ENCODE measurements around the gene RPS19.
A peak's percentile ranks its signal among the peaks of the same experiment; 100 is the strongest.

Gene RPS19

DNA sequence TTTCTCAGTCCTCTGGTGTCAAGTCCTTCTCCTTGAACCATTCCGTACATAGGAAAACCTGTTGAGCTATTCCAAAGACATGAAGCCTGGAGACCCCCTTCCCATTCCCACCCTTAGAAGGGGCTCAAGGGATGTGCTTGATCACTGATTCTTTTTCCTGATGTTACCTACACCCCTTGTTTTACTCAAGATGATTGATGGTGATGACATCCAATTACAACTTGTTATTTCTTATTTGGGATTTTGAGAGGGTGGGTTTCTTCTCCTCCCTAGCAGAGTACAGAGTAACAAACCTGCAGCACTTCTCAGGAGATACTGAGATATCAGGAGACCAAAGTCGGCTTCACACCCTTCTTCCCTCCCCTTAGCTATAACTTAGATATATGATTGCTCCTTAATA, 6.7 kb upstream of the RPS19 start:
- DNase-seq (ENCODE audit: low read depth): no peak
- no peak overlapping the region for H3K4me3 ChIP-seq (ENCODE audit: control insufficient read depth, low read depth, low read length)
- TF ChIP-seq, protein P1, sequence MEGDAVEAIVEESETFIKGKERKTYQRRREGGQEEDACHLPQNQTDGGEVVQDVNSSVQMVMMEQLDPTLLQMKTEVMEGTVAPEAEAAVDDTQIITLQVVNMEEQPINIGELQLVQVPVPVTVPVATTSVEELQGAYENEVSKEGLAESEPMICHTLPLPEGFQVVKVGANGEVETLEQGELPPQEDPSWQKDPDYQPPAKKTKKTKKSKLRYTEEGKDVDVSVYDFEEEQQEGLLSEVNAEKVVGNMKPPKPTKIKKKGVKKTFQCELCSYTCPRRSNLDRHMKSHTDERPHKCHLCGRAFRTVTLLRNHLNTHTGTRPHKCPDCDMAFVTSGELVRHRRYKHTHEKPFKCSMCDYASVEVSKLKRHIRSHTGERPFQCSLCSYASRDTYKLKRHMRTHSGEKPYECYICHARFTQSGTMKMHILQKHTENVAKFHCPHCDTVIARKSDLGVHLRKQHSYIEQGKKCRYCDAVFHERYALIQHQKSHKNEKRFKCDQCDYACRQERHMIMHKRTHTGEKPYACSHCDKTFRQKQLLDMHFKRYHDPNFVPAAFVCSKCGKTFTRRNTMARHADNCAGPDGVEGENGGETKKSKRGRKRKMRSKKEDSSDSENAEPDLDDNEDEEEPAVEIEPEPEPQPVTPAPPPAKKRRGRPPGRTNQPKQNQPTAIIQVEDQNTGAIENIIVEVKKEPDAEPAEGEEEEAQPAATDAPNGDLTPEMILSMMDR (conservative IDR thresholded peaks at IDR 0.05; ENCODE audit: control insufficient read depth, insufficient read depth, low read depth, low read length): no peak

DNA sequence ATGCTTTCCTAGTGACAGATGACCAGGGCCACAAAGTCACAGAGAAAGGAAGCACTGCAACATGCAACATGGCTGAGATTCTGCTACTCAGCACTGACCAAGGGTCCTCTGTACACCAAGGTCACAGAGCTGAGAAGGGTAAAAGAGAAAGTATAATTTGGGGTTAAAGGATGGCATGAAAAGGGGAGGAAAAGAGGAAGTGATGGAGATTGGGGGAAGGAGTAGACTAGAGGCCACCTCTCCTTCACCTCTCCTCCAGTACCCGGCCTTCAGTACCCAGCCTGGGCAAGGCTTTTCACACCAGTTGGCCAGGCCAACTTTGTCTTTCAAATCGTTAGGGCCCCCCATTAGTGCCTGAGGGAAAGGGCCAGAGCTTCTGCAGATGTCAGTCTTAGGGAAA, 6.3 kb upstream of the RPS19 start:
- no peak overlapping the region for H3K4me3 ChIP-seq (ENCODE audit: control insufficient read depth, low read depth, low read length)
- TF ChIP-seq, protein P1 (conservative IDR thresholded peaks at IDR 0.05; ENCODE audit: control insufficient read depth, insufficient read depth, low read depth, low read length): no peak
- DNase-seq (ENCODE audit: low read depth): no peak

DNA sequence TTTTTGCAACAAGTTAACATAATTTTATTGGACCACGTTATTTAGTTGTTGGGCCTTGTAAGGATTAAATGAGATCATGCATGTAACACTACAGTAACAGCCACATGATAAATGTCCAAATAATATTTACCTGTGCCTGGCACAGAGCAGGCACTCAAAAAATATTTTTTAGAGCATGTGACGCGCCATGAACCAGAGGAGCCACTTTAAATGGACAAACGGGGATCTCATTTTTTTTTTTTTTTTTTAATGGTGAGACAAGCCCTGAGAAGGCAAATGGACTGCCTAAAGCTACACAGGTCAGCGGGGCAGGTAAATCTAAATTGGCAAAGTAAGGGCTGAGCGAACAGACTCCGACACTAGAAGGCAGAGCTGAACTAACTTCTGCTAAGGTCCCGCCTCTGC, 840 bp upstream of the RPS19 start:
- peak overlapping the region; percentile 84 for H3K4me3 ChIP-seq (ENCODE audit: control insufficient read depth, low read depth, low read length)
- TF ChIP-seq, protein P1 (conservative IDR thresholded peaks at IDR 0.05; ENCODE audit: control insufficient read depth, insufficient read depth, low read depth, low read length): no peak
- DNase-seq (ENCODE audit: low read depth): no peak

DNA sequence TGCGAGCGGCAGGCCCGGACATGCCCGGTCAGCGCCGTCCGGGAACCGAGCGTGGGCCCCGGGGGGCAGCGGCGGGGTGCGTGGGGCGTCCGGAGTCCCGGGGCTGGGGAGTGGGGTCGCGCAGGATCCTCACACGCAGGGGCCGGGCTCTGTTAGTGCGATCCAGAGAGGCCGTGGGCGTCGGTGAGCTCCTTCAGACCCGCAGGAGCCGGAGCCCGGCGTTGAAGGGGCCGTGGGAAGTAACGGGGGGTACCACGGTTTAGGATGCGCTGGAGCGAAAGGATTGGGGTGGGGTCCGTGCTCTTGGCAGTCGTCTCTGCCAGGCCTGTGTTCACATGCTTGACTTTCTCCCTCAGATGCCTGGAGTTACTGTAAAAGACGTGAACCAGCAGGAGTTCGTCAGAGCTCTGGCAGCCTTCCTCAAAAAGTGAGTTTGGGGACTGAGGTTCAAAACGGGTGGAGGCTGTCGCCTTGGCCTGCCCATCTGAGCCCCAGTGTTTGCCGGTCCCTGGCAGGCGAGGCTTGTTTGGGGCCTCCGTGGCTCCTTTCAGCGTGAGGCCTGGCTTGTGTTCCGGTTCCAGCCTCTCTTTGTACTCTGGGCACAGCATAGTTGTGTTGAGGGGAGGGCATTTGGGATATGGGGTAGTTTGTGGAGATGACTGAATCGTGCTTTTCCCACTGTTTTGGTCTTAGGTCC, 512 bp downstream of the RPS19 start:
- H3K4me3 ChIP-seq (ENCODE audit: control insufficient read depth, low read depth, low read length): peak overlapping the region; percentile 84
- TF ChIP-seq, protein P1 (conservative IDR thresholded peaks at IDR 0.05; ENCODE audit: control insufficient read depth, insufficient read depth, low read depth, low read length): no peak
- peak; percentile 25 for DNase-seq (ENCODE audit: low read depth)

DNA sequence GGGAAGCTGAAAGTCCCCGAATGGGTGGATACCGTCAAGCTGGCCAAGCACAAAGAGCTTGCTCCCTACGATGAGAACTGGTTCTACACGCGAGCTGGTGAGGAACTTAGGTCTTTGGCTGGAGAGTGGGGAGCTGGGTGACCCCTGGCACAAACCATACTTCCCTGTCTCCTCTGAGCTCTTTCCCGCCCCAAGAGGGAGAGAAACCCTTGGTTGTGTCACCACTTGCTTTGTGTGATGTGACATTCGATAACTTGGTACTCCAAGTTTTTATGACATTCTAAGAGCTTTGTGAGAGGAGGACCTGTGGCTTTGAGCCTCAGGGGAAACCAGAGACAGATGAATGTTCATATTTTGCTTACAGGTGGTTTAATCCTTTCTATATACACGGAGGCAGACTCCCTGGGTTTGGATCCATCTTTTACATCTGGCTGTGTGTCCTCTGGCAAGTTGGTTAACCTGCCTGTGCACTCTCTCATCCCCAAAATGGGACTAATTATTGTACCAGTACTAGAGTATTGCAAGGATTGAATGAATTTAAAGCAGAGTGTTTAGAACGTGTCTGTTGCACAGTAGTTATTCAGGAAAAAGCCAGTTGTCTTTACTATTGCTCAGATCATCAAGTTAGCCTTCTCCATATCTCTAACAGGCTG, 1.2 kb downstream of the RPS19 start:
- peak overlapping the region; percentile 84 for H3K4me3 ChIP-seq (ENCODE audit: control insufficient read depth, low read depth, low read length)
- DNase-seq (ENCODE audit: low read depth): no peak
- TF ChIP-seq, protein P1 (conservative IDR thresholded peaks at IDR 0.05; ENCODE audit: control insufficient read depth, insufficient read depth, low read depth, low read length): no peak

DNA sequence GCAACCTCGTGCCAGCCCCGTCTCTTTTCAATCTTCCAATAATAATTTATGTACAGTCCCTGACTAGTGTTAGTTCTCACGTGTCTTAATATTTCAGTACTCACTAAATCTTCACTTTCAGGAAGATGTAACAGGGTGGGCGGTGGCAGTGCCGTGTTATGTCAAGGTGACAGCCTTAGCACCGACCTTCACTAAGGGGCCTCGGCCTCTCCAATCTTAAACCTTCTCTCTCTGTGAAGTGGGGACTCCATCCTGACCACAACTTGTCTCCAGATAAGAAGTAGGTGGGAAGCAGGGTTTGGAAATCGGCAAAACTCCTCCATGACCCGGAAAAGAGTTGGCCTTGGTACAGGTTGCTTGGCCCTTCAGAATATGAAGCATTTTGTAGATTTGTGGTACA, 1.8 kb downstream of the RPS19 start:
- TF ChIP-seq, protein P1 (conservative IDR thresholded peaks at IDR 0.05; ENCODE audit: control insufficient read depth, insufficient read depth, low read depth, low read length): no peak
- DNase-seq (ENCODE audit: low read depth): no peak
- H3K4me3 ChIP-seq (ENCODE audit: control insufficient read depth, low read depth, low read length): peak overlapping the region; percentile 84
